ENCODE results near the gene ATOH7. TPM values are rescaled to one million over a fixed set of nuclear protein-coding genes. Genes with fewer than 3 reads are reported as not detected.

The ATOH7 gene
- total and polyA plus RNA-seq, 9 of the 15 experiments (the other 6 are each of a cell fraction or from before 2014, with no cell fraction given), result not detected

GRCh38 chr10:68212721-68213352 is 19.1 kb downstream of the ATOH7 start:
- DNase-seq (ENCODE audit: extremely low read depth in 1 of 4, low spot score in 3 of 4), result peak; percentile 37 to 53 (median 44)
- no peaks in the 10 kb centered on the region for H3K36me3 ChIP-seq (ENCODE audit: control insufficient read depth, insufficient read depth, low read length)
- ChIA-PET CTCF (ENCODE audit: low intra/inter-chr PET ratio) (interaction anchor here (0.6 to 1.6 kb wide), 6 partner anchors 89 to 684 kb away, joined by 3 to 4 read pairs (median 4); partner anchors contain the start of gene PBLD), POLR2A (interaction anchor here (0.5 to 1.7 kb wide), 5 partner anchors 9 to 420 kb away, joined by 3 to 9 read pairs (median 3); partner anchors contain the start of genes HNRNPH3 and PBLD)
- H3K79me2 ChIP-seq (ENCODE audit: control insufficient read depth, insufficient read depth, low read length), result no peaks in the 10 kb centered on the region
- peak; percentile 82 for FAIRE-seq
- H3K4me1 ChIP-seq (replicated peaks in 1 of 2; ENCODE audit: control insufficient read depth in 2 of 2, insufficient read depth in 2 of 2, low read length in 2 of 2), result no peaks in the 10 kb centered on the region; a peak in 1 of 5 replicates
- H3K4me2 ChIP-seq (ENCODE audit: insufficient read depth, low read length), result no peak overlapping the region
- no peak overlapping the region for H3K9ac ChIP-seq (ENCODE audit: insufficient read depth in 1 of 2, low read depth in 2 of 2, low read length in 2 of 2)
- 37% methylated on average over 8 of the region's 8 CpGs for WGBS (ENCODE audit: insufficient coverage, low coverage, missing lambda C conversion rate)
- no peaks in the 10 kb centered on the region for H3K9me1 ChIP-seq (ENCODE audit: control insufficient read depth, insufficient read depth, low read length)
- intact Hi-C loops (cut with micrococcal nuclease) (loop anchor here (1.0 to 2.0 kb wide), 4 partner anchors 89 to 684 kb away; partner anchors contain the start of genes HNRNPH3 and PBLD), in situ Hi-C loops (cut with MboI) (loop anchor here (5.0 to 10.0 kb wide), 2 partner anchors 89 to 682 kb away; no protein-coding TSS in a partner anchor)
- no peak overlapping the region for H3K4me3 ChIP-seq
- ATAC-seq, result peak; percentile 63
- peaks cover 32 to 39% of the 10 kb centered on the region in 2 experiments for H3K27me3 ChIP-seq (ENCODE audit: control insufficient read depth in 2 of 2, insufficient read depth in 2 of 2, low read length in 2 of 2)
- peak overlapping the region; percentile 54; the same call in 1 of the 2 replicates for H2AFZ ChIP-seq (ENCODE audit: low read depth, low read length)
- BruUV-seq (replicated peaks), result no TSS peak
- no peak overlapping the region for H3K27ac ChIP-seq (ENCODE audit: extremely low read depth, low read depth, low read length)
- 0 out of 2 replicates have a peak, but pooled peaks cover 3% of the 10 kb centered on the region for H4K20me1 ChIP-seq (replicated peaks; ENCODE audit: control insufficient read depth, insufficient read depth, low read length)
- no peaks in the 10 kb centered on the region for H3K9me3 ChIP-seq (replicated peaks; ENCODE audit: control insufficient read depth, insufficient read depth, low read depth, low read length)
- TF ChIP-seq UBTF (IDR thresholded peaks at IDR 0.05; ENCODE audit: borderline replicate concordance in 1 of 2, low read depth in 2 of 2, low read length in 2 of 2) (no peak), FOXK2 (conservative IDR thresholded peaks at IDR 0.05 in 1 of 2, IDR thresholded peaks at IDR 0.05 in 1 of 2; ENCODE audit: low read depth in 2 of 2) (no peak), SIN3B (IDR thresholded peaks at IDR 0.05; ENCODE audit: low read depth) (no peak), RBM22 (IDR thresholded peaks at IDR 0.05; ENCODE audit: low read depth, low read length, poor library complexity, severe bottlenecking) (no peak), ELF2 (CRISPR knock-in tag; IDR thresholded peaks at IDR 0.05) (no peak), RCOR1 (IDR thresholded peaks at IDR 0.05; ENCODE audit: borderline replicate concordance in 1 of 2, low read depth in 2 of 2, low read length in 2 of 2) (peak in 1 of 2 experiments; percentile 3; a peak in 1 of 4 replicates), C11orf30 (IDR thresholded peaks at IDR 0.05; ENCODE audit: low read depth) (no peak), SMARCA4 (IDR thresholded peaks at IDR 0.05) (no peak), ZNF274 (IDR thresholded peaks at IDR 0.05; ENCODE audit: borderline replicate concordance, low read depth, low read length) (no peak), RBM15 (IDR thresholded peaks at IDR 0.05; ENCODE audit: insufficient read depth, low read length) (no peak), CLOCK (CRISPR knock-in tag; IDR thresholded peaks at IDR 0.05; ENCODE audit: borderline replicate concordance) (no peak), KLF16 (IDR thresholded peaks at IDR 0.05) (no peak), DPF2 (IDR thresholded peaks at IDR 0.05) (no peak), THRB (CRISPR knock-in tag; conservative IDR thresholded peaks at IDR 0.05) (no peak)

Measured in K562 (cell line).